Liver (tissue), 3 donors: ENCODE measurements around the gene CCNL1.
"Not testable (repeated sequence)": the region's sequence is repeated elsewhere in the genome, so short reads cannot be mapped to it uniquely, and the experiment has no call there.

Experiments
- EGR1 ChIP-seq, 2 donors: IDR thresholded peaks; 2 replicates each; pipeline ENCODE4 v1.6.1; 2016 to 2018; ENCODE audit warnings: antibody characterized with exemption in 2 of 2, low read depth in 2 of 2
- FOXA1 ChIP-seq: IDR thresholded peaks from 2 replicates; pipeline ENCODE4 v1.6.1; 2016; ENCODE audit warnings: antibody characterized with exemption
- GABPA ChIP-seq, 2 donors: IDR thresholded peaks in 1 of 2; conservative IDR thresholded peaks in 1 of 2; 2 replicates each; pipeline ENCODE4 v1.6.1; 2016; ENCODE audit warnings: antibody characterized with exemption in 2 of 2, mild to moderate bottlenecking in 1 of 2, moderate library complexity in 1 of 2
- JUND ChIP-seq, 2 donors: IDR thresholded peaks; 2 replicates each; pipeline ENCODE4 v1.6.1; 2016; ENCODE audit warnings: antibody characterized with exemption in 2 of 2
- RAD21 ChIP-seq, 2 donors: IDR thresholded peaks; 2 replicates each; pipeline ENCODE4 v1.6.1; 2016; ENCODE audit warnings: antibody characterized with exemption in 2 of 2, mild to moderate bottlenecking in 2 of 2
- RXRA ChIP-seq, 2 donors: IDR thresholded peaks; 2 replicates each; pipeline ENCODE4 v1.6.1; 2017 to 2018; ENCODE audit warnings: antibody characterized with exemption in 2 of 2, mild to moderate bottlenecking in 1 of 2
- YY1 ChIP-seq: IDR thresholded peaks from 2 replicates; pipeline ENCODE4 v1.6.1; 2016; ENCODE audit warnings: antibody characterized with exemption, mild to moderate bottlenecking
- TF ChIP-seq, protein P1 (sequence below): fragments of 150-350 bp; IDR thresholded peaks from 2 replicates; pipeline ENCODE4 v1.5.1; 2017; ENCODE audit warnings: improper control_type of control experiment, low read depth, low read length; ENCODE audit not compliant: missing input control
- TF ChIP-seq, protein P2 (sequence below): IDR thresholded peaks from 2 replicates; pipeline ENCODE4 v1.6.1; 2016; ENCODE audit warnings: antibody characterized with exemption
- TF ChIP-seq, protein P3 (sequence below): IDR thresholded peaks from 2 replicates; pipeline ENCODE4 v1.6.1; 2016; ENCODE audit warnings: antibody characterized with exemption, mild to moderate bottlenecking
- TF ChIP-seq, protein P4 (sequence below): IDR thresholded peaks from 2 replicates; pipeline ENCODE4 v1.6.1; 2016; ENCODE audit warnings: antibody characterized with exemption
- donor health status: healthy.
- donor health status: healthy.

- TF ChIP-seq, protein P1, sequence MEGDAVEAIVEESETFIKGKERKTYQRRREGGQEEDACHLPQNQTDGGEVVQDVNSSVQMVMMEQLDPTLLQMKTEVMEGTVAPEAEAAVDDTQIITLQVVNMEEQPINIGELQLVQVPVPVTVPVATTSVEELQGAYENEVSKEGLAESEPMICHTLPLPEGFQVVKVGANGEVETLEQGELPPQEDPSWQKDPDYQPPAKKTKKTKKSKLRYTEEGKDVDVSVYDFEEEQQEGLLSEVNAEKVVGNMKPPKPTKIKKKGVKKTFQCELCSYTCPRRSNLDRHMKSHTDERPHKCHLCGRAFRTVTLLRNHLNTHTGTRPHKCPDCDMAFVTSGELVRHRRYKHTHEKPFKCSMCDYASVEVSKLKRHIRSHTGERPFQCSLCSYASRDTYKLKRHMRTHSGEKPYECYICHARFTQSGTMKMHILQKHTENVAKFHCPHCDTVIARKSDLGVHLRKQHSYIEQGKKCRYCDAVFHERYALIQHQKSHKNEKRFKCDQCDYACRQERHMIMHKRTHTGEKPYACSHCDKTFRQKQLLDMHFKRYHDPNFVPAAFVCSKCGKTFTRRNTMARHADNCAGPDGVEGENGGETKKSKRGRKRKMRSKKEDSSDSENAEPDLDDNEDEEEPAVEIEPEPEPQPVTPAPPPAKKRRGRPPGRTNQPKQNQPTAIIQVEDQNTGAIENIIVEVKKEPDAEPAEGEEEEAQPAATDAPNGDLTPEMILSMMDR: not testable (repeated sequence)
- TF ChIP-seq, protein P2, sequence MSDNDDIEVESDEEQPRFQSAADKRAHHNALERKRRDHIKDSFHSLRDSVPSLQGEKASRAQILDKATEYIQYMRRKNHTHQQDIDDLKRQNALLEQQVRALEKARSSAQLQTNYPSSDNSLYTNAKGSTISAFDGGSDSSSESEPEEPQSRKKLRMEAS: not testable (repeated sequence)
- TF ChIP-seq JUND (IDR thresholded peaks at IDR 0.05); RXRA (IDR thresholded peaks at IDR 0.05); FOXA1; RAD21 (IDR thresholded peaks at IDR 0.05); YY1; EGR1 (IDR thresholded peaks at IDR 0.05; ENCODE audit: low read depth in 2 of 2); GABPA (IDR thresholded peaks at IDR 0.05 in 1 of 2, conservative IDR thresholded peaks at IDR 0.05 in 1 of 2): not testable (repeated sequence)
- TF ChIP-seq, protein P3, sequence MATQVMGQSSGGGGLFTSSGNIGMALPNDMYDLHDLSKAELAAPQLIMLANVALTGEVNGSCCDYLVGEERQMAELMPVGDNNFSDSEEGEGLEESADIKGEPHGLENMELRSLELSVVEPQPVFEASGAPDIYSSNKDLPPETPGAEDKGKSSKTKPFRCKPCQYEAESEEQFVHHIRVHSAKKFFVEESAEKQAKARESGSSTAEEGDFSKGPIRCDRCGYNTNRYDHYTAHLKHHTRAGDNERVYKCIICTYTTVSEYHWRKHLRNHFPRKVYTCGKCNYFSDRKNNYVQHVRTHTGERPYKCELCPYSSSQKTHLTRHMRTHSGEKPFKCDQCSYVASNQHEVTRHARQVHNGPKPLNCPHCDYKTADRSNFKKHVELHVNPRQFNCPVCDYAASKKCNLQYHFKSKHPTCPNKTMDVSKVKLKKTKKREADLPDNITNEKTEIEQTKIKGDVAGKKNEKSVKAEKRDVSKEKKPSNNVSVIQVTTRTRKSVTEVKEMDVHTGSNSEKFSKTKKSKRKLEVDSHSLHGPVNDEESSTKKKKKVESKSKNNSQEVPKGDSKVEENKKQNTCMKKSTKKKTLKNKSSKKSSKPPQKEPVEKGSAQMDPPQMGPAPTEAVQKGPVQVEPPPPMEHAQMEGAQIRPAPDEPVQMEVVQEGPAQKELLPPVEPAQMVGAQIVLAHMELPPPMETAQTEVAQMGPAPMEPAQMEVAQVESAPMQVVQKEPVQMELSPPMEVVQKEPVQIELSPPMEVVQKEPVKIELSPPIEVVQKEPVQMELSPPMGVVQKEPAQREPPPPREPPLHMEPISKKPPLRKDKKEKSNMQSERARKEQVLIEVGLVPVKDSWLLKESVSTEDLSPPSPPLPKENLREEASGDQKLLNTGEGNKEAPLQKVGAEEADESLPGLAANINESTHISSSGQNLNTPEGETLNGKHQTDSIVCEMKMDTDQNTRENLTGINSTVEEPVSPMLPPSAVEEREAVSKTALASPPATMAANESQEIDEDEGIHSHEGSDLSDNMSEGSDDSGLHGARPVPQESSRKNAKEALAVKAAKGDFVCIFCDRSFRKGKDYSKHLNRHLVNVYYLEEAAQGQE: not testable (repeated sequence)
- TF ChIP-seq, protein P4, sequence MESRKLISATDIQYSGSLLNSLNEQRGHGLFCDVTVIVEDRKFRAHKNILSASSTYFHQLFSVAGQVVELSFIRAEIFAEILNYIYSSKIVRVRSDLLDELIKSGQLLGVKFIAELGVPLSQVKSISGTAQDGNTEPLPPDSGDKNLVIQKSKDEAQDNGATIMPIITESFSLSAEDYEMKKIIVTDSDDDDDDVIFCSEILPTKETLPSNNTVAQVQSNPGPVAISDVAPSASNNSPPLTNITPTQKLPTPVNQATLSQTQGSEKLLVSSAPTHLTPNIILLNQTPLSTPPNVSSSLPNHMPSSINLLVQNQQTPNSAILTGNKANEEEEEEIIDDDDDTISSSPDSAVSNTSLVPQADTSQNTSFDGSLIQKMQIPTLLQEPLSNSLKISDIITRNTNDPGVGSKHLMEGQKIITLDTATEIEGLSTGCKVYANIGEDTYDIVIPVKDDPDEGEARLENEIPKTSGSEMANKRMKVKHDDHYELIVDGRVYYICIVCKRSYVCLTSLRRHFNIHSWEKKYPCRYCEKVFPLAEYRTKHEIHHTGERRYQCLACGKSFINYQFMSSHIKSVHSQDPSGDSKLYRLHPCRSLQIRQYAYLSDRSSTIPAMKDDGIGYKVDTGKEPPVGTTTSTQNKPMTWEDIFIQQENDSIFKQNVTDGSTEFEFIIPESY: not testable (repeated sequence)
Measured at GRCh38 chr3:157191149-157191548, 31.2 kb upstream of the CCNL1 start.
